T-cell (primary cell): Measurements from ENCODE around the gene PHKG2. TPM values are rescaled to one million over a fixed set of nuclear protein-coding genes. Genes with fewer than 3 reads are reported as not detected.
A peak's percentile ranks its signal among the peaks of the same experiment; 100 is the strongest.

Experiments used
- ATAC-seq, 4 experiments: fragments of 200-7000 bp in 3 of 4; fragments of 150-1000 bp in 1 of 4; cut with Tn5 transposase; replicated peaks in 1 of 4; 1 replicate in 3 of 4; 2 replicates in 1 of 4; pipeline ENCODE4 v1.10.0; 2021; ENCODE audit warnings: moderate library complexity in 3 of 4, mild to moderate bottlenecking in 2 of 4, moderate number of reproducible peaks in 1 of 4
- CTCF ChIA-PET, 2 donors: fragments of 300-600 bp; sonication (Branson Sonifier 250); formaldehyde crosslinking; loops; one replicate each; lab custom pipeline; 2022; ENCODE audit warnings: antibody characterized with exemption in 2 of 2; lab: Charles Lee
- POLR2A ChIA-PET, 2 donors: fragments of 300-600 bp; sonication (Branson Sonifier 250); formaldehyde crosslinking; loops; one replicate each; lab custom pipeline; 2022; ENCODE audit warnings: antibody characterized with exemption in 2 of 2; lab: Charles Lee
- DNase-seq, 35 experiments: peaks; one replicate each; pipeline versions ENCODE4 v3.0.0 to v3.0.0-alpha.2; 2013 to 2023
- H3K27ac ChIP-seq: one replicate; pipeline ENCODE4 v1.5.1; 2013; ENCODE audit warnings: low read length
- H3K27me3 ChIP-seq, 2 experiments: replicated peaks in 1 of 2; 1 replicate in 1 of 2; 2 replicates in 1 of 2; pipeline versions ENCODE4 v1.6.1 to v1.7.0; 2013; ENCODE audit warnings: low read length in 1 of 2, mixed read lengths in 1 of 2; ENCODE audit not compliant: control insufficient read depth in 2 of 2, insufficient read depth in 2 of 2; ENCODE audit errors: extremely low read depth in 1 of 2
- H3K36me3 ChIP-seq, 2 donors: 1 replicate in 1 of 2; 2 replicates in 1 of 2; pipeline versions ENCODE4 v1.6.1 to v1.7.0; 2013; ENCODE audit warnings: low read length in 1 of 2; ENCODE audit not compliant: control insufficient read depth in 2 of 2, insufficient read depth in 1 of 2; ENCODE audit errors: extremely low read depth in 1 of 2
- H3K4me1 ChIP-seq, 2 experiments: 1 replicate in 1 of 2; 2 replicates in 1 of 2; pipeline versions ENCODE4 v1.6.1 to v1.7.0; 2013; ENCODE audit warnings: low read length in 2 of 2, mixed read lengths in 1 of 2; ENCODE audit not compliant: insufficient read depth in 2 of 2, control insufficient read depth in 1 of 2; ENCODE audit errors: extremely low read depth in 1 of 2
- H3K4me3 ChIP-seq, 2 donors: 1 replicate in 1 of 2; 2 replicates in 1 of 2; pipeline versions ENCODE4 v1.5.1 to v1.7.0; 2013; ENCODE audit warnings: mild to moderate bottlenecking in 2 of 2, low read length in 1 of 2, moderate library complexity in 1 of 2; ENCODE audit not compliant: control insufficient read depth in 1 of 2; ENCODE audit errors: extremely low read depth in 1 of 2
- H3K9me3 ChIP-seq: 2 replicates; pipeline ENCODE4 v1.7.0; 2013
- H3K27ac Mint-ChIP-seq, 2 donors: one replicate each; pipeline ENCODE4 v1.8.0; 2020 to 2021; ENCODE audit warnings: mild to moderate bottlenecking in 2 of 2, mixed read lengths in 2 of 2
- H3K27me3 Mint-ChIP-seq, 2 donors: one replicate each; pipeline ENCODE4 v1.8.0; 2021 to 2022; ENCODE audit warnings: mixed read lengths in 2 of 2
- H3K36me3 Mint-ChIP-seq: one replicate; pipeline ENCODE4 v1.8.0; 2021; ENCODE audit warnings: mixed read lengths
- H3K4me1 Mint-ChIP-seq, 3 donors: one replicate each; pipeline ENCODE4 v1.8.0; 2020 to 2022; ENCODE audit warnings: mixed read lengths in 3 of 3, mild to moderate bottlenecking in 1 of 3
- H3K4me3 Mint-ChIP-seq, 3 donors: one replicate each; pipeline ENCODE4 v1.8.0; 2020 to 2022; ENCODE audit warnings: mild to moderate bottlenecking in 3 of 3, mixed read lengths in 3 of 3, moderate library complexity in 3 of 3
- H3K9me3 Mint-ChIP-seq, 3 donors: one replicate each; pipeline ENCODE4 v1.8.0; 2020 to 2022; ENCODE audit warnings: mixed read lengths in 3 of 3
- WGBS: methylation state at CpG from one replicate; pipeline ENCODE4 v1.1.5; 2013; ENCODE audit warnings: missing lambda C conversion rate; ENCODE audit not compliant: insufficient coverage; 5-methylcytosine and 5-hydroxymethylcytosine counted together
- total RNA-seq, 35 experiments: library from RNA in 6 of 35; stranded (reverse) in 6 of 35; fragments of 120-200 nt in 1 of 35; gene quantifications; one replicate each; pipeline versions ENCODE4 v1.2.1 to v1.2.4 and lab custom pipeline; 2013 to 2026

Gene PHKG2
- total RNA-seq, 5 donors from 2014 or later (not counting 1 experiment from before 2014, with no cell fraction given) = 36.4 to 57.8 (median 48.9) TPM

GRCh38 chr16:30723725-30724355, 24.4 kb upstream of the PHKG2 start:
- Histone ChIP-seq H3K9me3 (no peaks in the 10 kb centered on the region), H3K36me3 (peaks cover 26 to 74% of the 10 kb centered on the region in 2 donors), H3K4me1 (no peaks in the 10 kb centered on the region), H3K27me3 (no peaks in the 10 kb centered on the region), H3K27ac (no peak overlapping the region), H3K4me3 (no peak overlapping the region)
- Mint-ChIP-seq H3K27me3 (no peaks in the 10 kb centered on the region), H3K27ac (no peak overlapping the region), H3K4me1 (peaks cover 4 to 20% (median 14%) of the 10 kb centered on the region in 3 donors), H3K4me3 (peak overlapping the region in 1 of 3 donors; percentile 9), H3K36me3 (peaks cover 62% of the 10 kb centered on the region), H3K9me3 (no peaks in the 10 kb centered on the region)
- DNase-seq (no peak), ATAC-seq (no peak)
- WGBS = 94% methylated on average over 12 of the region's 12 CpGs
- CTCF ChIA-PET = no interaction called here
- POLR2A ChIA-PET = interaction anchor here in 1 of 2 donors (0.5 kb wide), 1 partner anchor 431 kb away, joined by 5 read pairs; no protein-coding TSS in a partner anchor

- H3K4me1 ChIP-seq = no peaks in the 10 kb centered on the region
- H3K27me3 ChIP-seq = no peaks in the 10 kb centered on the region
- POLR2A ChIA-PET = interaction anchor here in 1 of 2 donors (0.7 kb wide), 1 partner anchor 23 kb away, joined by 3 read pairs; no protein-coding TSS in a partner anchor
- Mint-ChIP-seq H3K4me1 (peaks cover 4 to 20% (median 14%) of the 10 kb centered on the region in 3 donors), H3K4me3 (no peak overlapping the region), H3K27ac (no peak overlapping the region), H3K9me3 (no peaks in the 10 kb centered on the region), H3K27me3 (no peaks in the 10 kb centered on the region), H3K36me3 (peaks cover 65% of the 10 kb centered on the region)
- DNase-seq (peak in 1 of 35 experiments; percentile 41), ATAC-seq (no peak)
- H3K9me3 ChIP-seq = no peaks in the 10 kb centered on the region
- WGBS = 95% methylated on average over 13 of the region's 23 CpGs
- no peak overlapping the region for H3K27ac ChIP-seq
- no peak overlapping the region for H3K4me3 ChIP-seq
- H3K36me3 ChIP-seq = peaks cover 25 to 76% of the 10 kb centered on the region in 2 donors
- CTCF ChIA-PET = no interaction called here
These were observed 23.4 kb upstream of the PHKG2 start for GRCh38 chr16:30724641-30725417.

- WGBS = no CpG with 5 or more reads among the region's 3 CpGs
- Histone ChIP-seq H3K36me3 (peaks cover 24 to 75% of the 10 kb centered on the region in 2 donors), H3K4me1 (no peaks in the 10 kb centered on the region), H3K4me3 (no peak overlapping the region), H3K9me3 (no peaks in the 10 kb centered on the region), H3K27me3 (no peaks in the 10 kb centered on the region), H3K27ac (no peak overlapping the region)
- Mint-ChIP-seq H3K27ac (no peak overlapping the region), H3K36me3 (peaks cover 63% of the 10 kb centered on the region), H3K4me3 (no peak overlapping the region), H3K9me3 (no peaks in the 10 kb centered on the region), H3K4me1 (peaks cover 4 to 20% (median 9%) of the 10 kb centered on the region in 3 donors), H3K27me3 (no peaks in the 10 kb centered on the region)
- CTCF ChIA-PET = no interaction called here
- DNase-seq = no peak
- ATAC-seq = no peak
- POLR2A ChIA-PET = interaction anchor here in 1 of 2 donors (0.7 kb wide), 1 partner anchor 24 kb away, joined by 3 read pairs; no protein-coding TSS in a partner anchor
These were observed 22.8 kb upstream of the PHKG2 start for GRCh38 chr16:30725418-30725792.

- Histone ChIP-seq H3K9me3 (no peaks in the 10 kb centered on the region), H3K36me3 (peaks cover 11 to 69% of the 10 kb centered on the region in 2 donors), H3K27ac (no peak overlapping the region), H3K4me1 (no peaks in the 10 kb centered on the region), H3K27me3 (no peaks in the 10 kb centered on the region), H3K4me3 (no peak overlapping the region)
- H3K36me3 Mint-ChIP-seq = peaks cover 46% of the 10 kb centered on the region
- H3K27me3 Mint-ChIP-seq = no peaks in the 10 kb centered on the region
- no peak overlapping the region for H3K27ac Mint-ChIP-seq
- WGBS = no CpG with 5 or more reads among the region's 6 CpGs
- POLR2A ChIA-PET = no interaction called here
- no peak overlapping the region for H3K4me3 Mint-ChIP-seq
- ATAC-seq (no peak), DNase-seq (no peak)
- CTCF ChIA-PET = no interaction called here
- H3K9me3 Mint-ChIP-seq = no peaks in the 10 kb centered on the region
- H3K4me1 Mint-ChIP-seq = peaks cover 2 to 12% (median 6%) of the 10 kb centered on the region in 3 donors
These were observed 19.9 kb upstream of the PHKG2 start for GRCh38 chr16:30728321-30728720.

GRCh38 chr16:30728899-30729672, 19.1 kb upstream of the PHKG2 start:
- DNase-seq = no peak
- H3K36me3 ChIP-seq = peaks cover 15 to 69% of the 10 kb centered on the region in 2 donors
- no peak overlapping the region for H3K4me3 ChIP-seq
- no peaks in the 10 kb centered on the region for H3K4me1 ChIP-seq
- no peak overlapping the region for H3K27ac ChIP-seq
- Mint-ChIP-seq H3K4me1 (peaks cover 2 to 6% (median 5%) of the 10 kb centered on the region in 3 donors), H3K4me3 (no peak overlapping the region), H3K27me3 (no peaks in the 10 kb centered on the region), H3K27ac (no peak overlapping the region), H3K9me3 (no peaks in the 10 kb centered on the region), H3K36me3 (peaks cover 44% of the 10 kb centered on the region)
- ChIA-PET POLR2A (interaction anchor here in 1 of 2 donors (0.5 kb wide), 1 partner anchor 11 kb away, joined by 6 read pairs; no protein-coding TSS in a partner anchor), CTCF (no interaction called here)
- ATAC-seq = no peak
- no peaks in the 10 kb centered on the region for H3K27me3 ChIP-seq
- no peaks in the 10 kb centered on the region for H3K9me3 ChIP-seq
- WGBS = 86% methylated on average over 3 of the region's 17 CpGs

- ATAC-seq = no peak
- POLR2A ChIA-PET = no interaction called here
- Histone ChIP-seq H3K4me3 (no peak overlapping the region), H3K27me3 (no peaks in the 10 kb centered on the region), H3K4me1 (no peaks in the 10 kb centered on the region), H3K27ac (no peak overlapping the region), H3K36me3 (peaks cover 11 to 65% of the 10 kb centered on the region in 2 donors), H3K9me3 (no peaks in the 10 kb centered on the region)
- H3K4me3 Mint-ChIP-seq = no peak overlapping the region
- 50% methylated on average over 1 of the region's 3 CpGs for WGBS
- H3K36me3 Mint-ChIP-seq = peaks cover 42% of the 10 kb centered on the region
- DNase-seq = no peak
- no peaks in the 10 kb centered on the region for H3K9me3 Mint-ChIP-seq
- CTCF ChIA-PET = no interaction called here
- H3K27me3 Mint-ChIP-seq = no peaks in the 10 kb centered on the region
- H3K4me1 Mint-ChIP-seq = peaks cover 0 to 5% (median 2%) of the 10 kb centered on the region in 3 donors
- no peak overlapping the region for H3K27ac Mint-ChIP-seq
These were observed 16.8 kb upstream of the PHKG2 start for GRCh38 chr16:30731411-30731810.
